ENCODE results near the gene DGKI.

Gene DGKI

DNA sequence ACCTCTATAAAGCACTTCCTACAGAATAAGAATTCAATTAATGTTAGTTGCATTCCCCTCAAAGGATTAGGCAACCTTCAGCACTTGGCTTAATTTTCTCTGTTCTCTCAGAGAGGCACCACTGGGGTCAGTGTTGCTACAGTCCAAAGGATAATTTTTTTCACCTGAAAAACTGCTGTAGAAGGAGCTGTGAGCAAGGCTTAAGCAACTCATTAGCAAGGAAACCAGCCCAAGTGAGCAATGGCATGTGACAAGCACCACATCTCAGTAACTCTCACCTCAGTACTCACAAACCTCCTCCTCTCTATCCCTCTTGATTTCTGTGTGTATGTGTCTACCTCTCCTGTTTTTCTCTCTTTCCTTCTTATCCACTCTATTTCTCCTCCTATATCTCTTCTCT is 55.9 kb downstream of the DGKI start:
- Histone ChIP-seq H3K4me3 (ENCODE audit: control insufficient read depth in 1 of 7, extremely low read depth in 1 of 7, insufficient read depth in 4 of 7, low read depth in 2 of 7, low read length in 6 of 7) (no peak overlapping the region), H3K4me1 (ENCODE audit: control extremely low read depth in 1 of 4, control insufficient read depth in 4 of 4, insufficient read depth in 4 of 4, low read length in 3 of 4) (no peaks in the 10 kb centered on the region), H3K27me3 (replicated peaks in 2 of 5; ENCODE audit: control insufficient read depth in 4 of 5, insufficient read depth in 5 of 5, low read length in 4 of 5) (no peaks in the 10 kb centered on the region), H3K27ac (ENCODE audit: insufficient read depth in 1 of 2, low read depth in 1 of 2, low read length in 2 of 2, poor library complexity in 1 of 2, severe bottlenecking in 2 of 2) (no peak overlapping the region), H3K9me3 (ENCODE audit: control extremely low read depth in 1 of 5, control insufficient read depth in 4 of 5, insufficient read depth in 2 of 5, low read depth in 1 of 5, low read length in 4 of 5) (peaks cover 0 to 5% (median 0%) of the 10 kb centered on the region in 5 experiments), H3K36me3 (ENCODE audit: control insufficient read depth in 4 of 4, insufficient read depth in 4 of 4, low read length in 3 of 4) (no peaks in the 10 kb centered on the region)
- CTCF ChIA-PET = no interaction called here
- no peak for DNase-seq
- POLR2A ChIA-PET = no interaction called here

GRCh38 chr7:137789215-137789882 is 57.4 kb downstream of the DGKI start:
- ChIA-PET CTCF (no interaction called here), POLR2A (no interaction called here)
- 100% methylated on average over 2 of the region's 4 CpGs for WGBS (ENCODE audit: insufficient coverage)
- no peaks in the 10 kb centered on the region for H3K36me3 ChIP-seq (ENCODE audit: control insufficient read depth in 4 of 4, insufficient read depth in 4 of 4, low read length in 3 of 4)
- peaks cover 0 to 2% (median 0%) of the 10 kb centered on the region in 5 experiments for H3K9me3 ChIP-seq (ENCODE audit: control extremely low read depth in 1 of 5, control insufficient read depth in 4 of 5, insufficient read depth in 2 of 5, low read depth in 1 of 5, low read length in 4 of 5)
- H3K4me3 ChIP-seq (ENCODE audit: control insufficient read depth in 1 of 7, extremely low read depth in 1 of 7, insufficient read depth in 4 of 7, low read depth in 2 of 7, low read length in 6 of 7) = no peak overlapping the region
- H3K4me1 ChIP-seq (ENCODE audit: control extremely low read depth in 1 of 4, control insufficient read depth in 4 of 4, insufficient read depth in 4 of 4, low read length in 3 of 4) = no peaks in the 10 kb centered on the region
- no peaks in the 10 kb centered on the region for H3K27me3 ChIP-seq (replicated peaks in 2 of 5; ENCODE audit: control insufficient read depth in 4 of 5, insufficient read depth in 5 of 5, low read length in 4 of 5)
- no peak overlapping the region for H3K27ac ChIP-seq (ENCODE audit: insufficient read depth in 1 of 2, low read depth in 1 of 2, low read length in 2 of 2, poor library complexity in 1 of 2, severe bottlenecking in 2 of 2)
- no peak for DNase-seq

- no peak overlapping the region for H3K4me3 ChIP-seq (ENCODE audit: control insufficient read depth in 1 of 7, extremely low read depth in 1 of 7, insufficient read depth in 4 of 7, low read depth in 2 of 7, low read length in 6 of 7)
- H3K9me3 ChIP-seq (ENCODE audit: control extremely low read depth in 1 of 5, control insufficient read depth in 4 of 5, insufficient read depth in 2 of 5, low read depth in 1 of 5, low read length in 4 of 5) = peaks cover 0 to 4% (median 0%) of the 10 kb centered on the region in 5 experiments
- H3K36me3 ChIP-seq (ENCODE audit: control insufficient read depth in 4 of 4, insufficient read depth in 4 of 4, low read length in 3 of 4) = no peaks in the 10 kb centered on the region
- H3K27ac ChIP-seq (ENCODE audit: insufficient read depth in 1 of 2, low read depth in 1 of 2, low read length in 2 of 2, poor library complexity in 1 of 2, severe bottlenecking in 2 of 2) = no peak overlapping the region
- no peaks in the 10 kb centered on the region for H3K4me1 ChIP-seq (ENCODE audit: control extremely low read depth in 1 of 4, control insufficient read depth in 4 of 4, insufficient read depth in 4 of 4, low read length in 3 of 4)
- DNase-seq = no peak
- ChIA-PET CTCF (no interaction called here), POLR2A (no interaction called here)
- no peaks in the 10 kb centered on the region for H3K27me3 ChIP-seq (replicated peaks in 2 of 5; ENCODE audit: control insufficient read depth in 4 of 5, insufficient read depth in 5 of 5, low read length in 4 of 5)
- WGBS (ENCODE audit: insufficient coverage) = 100% methylated on average over 1 of the region's 3 CpGs
These were observed 59.3 kb downstream of the DGKI start for GRCh38 chr7:137787301-137787976.

DNA sequence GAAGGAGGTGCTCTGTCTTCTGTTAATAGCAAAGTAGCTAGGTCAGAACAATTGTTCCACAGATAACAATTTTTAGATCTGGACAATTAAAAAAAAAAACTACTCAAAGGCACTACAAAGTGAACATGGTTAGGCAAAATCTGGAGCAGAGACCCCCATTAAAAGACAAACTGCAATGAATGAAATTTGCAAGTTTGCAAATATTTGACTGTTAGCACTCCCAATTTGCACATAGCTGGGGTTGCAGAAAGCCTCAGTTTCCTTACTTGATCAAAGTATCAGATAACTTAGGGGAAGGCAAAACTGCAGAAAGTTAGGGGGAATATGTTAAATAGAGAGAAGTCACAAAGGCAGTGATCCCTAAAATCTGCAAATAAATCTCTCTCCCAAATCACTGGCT is 68.3 kb downstream of the DGKI start:
- H3K36me3 ChIP-seq (ENCODE audit: control insufficient read depth in 4 of 4, insufficient read depth in 4 of 4, low read length in 3 of 4) = no peaks in the 10 kb centered on the region
- no peak overlapping the region for H3K27ac ChIP-seq (ENCODE audit: insufficient read depth in 1 of 2, low read depth in 1 of 2, low read length in 2 of 2, poor library complexity in 1 of 2, severe bottlenecking in 2 of 2)
- no peak overlapping the region for H3K4me3 ChIP-seq (ENCODE audit: control insufficient read depth in 1 of 7, extremely low read depth in 1 of 7, insufficient read depth in 4 of 7, low read depth in 2 of 7, low read length in 6 of 7)
- peaks cover 0 to 3% (median 2%) of the 10 kb centered on the region in 5 experiments for H3K9me3 ChIP-seq (ENCODE audit: control extremely low read depth in 1 of 5, control insufficient read depth in 4 of 5, insufficient read depth in 2 of 5, low read depth in 1 of 5, low read length in 4 of 5)
- no peaks in the 10 kb centered on the region for H3K4me1 ChIP-seq (ENCODE audit: control extremely low read depth in 1 of 4, control insufficient read depth in 4 of 4, insufficient read depth in 4 of 4, low read length in 3 of 4)
- CTCF ChIA-PET = no interaction called here
- POLR2A ChIA-PET = no interaction called here
- H3K27me3 ChIP-seq (replicated peaks in 2 of 5; ENCODE audit: control insufficient read depth in 4 of 5, insufficient read depth in 5 of 5, low read length in 4 of 5) = peaks cover 0 to 14% (median 0%) of the 10 kb centered on the region in 5 experiments
- DNase-seq = no peak

GRCh38 chr7:137774793-137775201 is 72.0 kb downstream of the DGKI start:
- ChIA-PET POLR2A (no interaction called here), CTCF (no interaction called here)
- H3K4me1 ChIP-seq (ENCODE audit: control extremely low read depth in 1 of 4, control insufficient read depth in 4 of 4, insufficient read depth in 4 of 4, low read length in 3 of 4) = no peaks in the 10 kb centered on the region
- H3K4me3 ChIP-seq (ENCODE audit: control insufficient read depth in 1 of 7, extremely low read depth in 1 of 7, insufficient read depth in 4 of 7, low read depth in 2 of 7, low read length in 6 of 7) = no peak overlapping the region
- WGBS (ENCODE audit: insufficient coverage) = 92% methylated on average over 4 of the region's 4 CpGs
- no peaks in the 10 kb centered on the region for H3K9me3 ChIP-seq (ENCODE audit: control extremely low read depth in 1 of 5, control insufficient read depth in 4 of 5, insufficient read depth in 2 of 5, low read depth in 1 of 5, low read length in 4 of 5)
- no peak overlapping the region for H3K27ac ChIP-seq (ENCODE audit: insufficient read depth in 1 of 2, low read depth in 1 of 2, low read length in 2 of 2, poor library complexity in 1 of 2, severe bottlenecking in 2 of 2)
- H3K27me3 ChIP-seq (replicated peaks in 2 of 5; ENCODE audit: control insufficient read depth in 4 of 5, insufficient read depth in 5 of 5, low read length in 4 of 5) = peaks cover 0 to 6% (median 0%) of the 10 kb centered on the region in 5 experiments
- H3K36me3 ChIP-seq (ENCODE audit: control insufficient read depth in 4 of 4, insufficient read depth in 4 of 4, low read length in 3 of 4) = no peaks in the 10 kb centered on the region
- DNase-seq = no peak

DNA sequence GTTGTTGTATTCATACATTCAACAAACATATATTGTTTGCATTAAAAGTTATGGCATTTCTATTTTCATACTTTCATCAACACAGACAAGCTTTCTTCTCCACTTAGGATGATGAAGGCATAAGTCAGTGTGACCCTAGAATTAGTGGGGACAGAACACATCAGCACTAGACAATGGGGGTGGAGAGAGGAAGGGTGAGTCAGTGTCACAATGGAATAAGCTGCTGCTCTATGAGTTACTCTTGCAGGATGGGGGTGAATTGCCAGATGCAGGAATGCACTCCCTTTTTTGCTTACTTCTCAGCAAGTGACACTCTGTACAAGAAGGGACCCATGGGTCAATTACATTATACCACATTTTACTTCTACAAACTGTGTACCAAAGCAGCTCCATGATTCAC is 74.0 kb downstream of the DGKI start:
- ChIA-PET POLR2A (no interaction called here), CTCF (no interaction called here)
- Histone ChIP-seq H3K27ac (ENCODE audit: insufficient read depth in 1 of 2, low read depth in 1 of 2, low read length in 2 of 2, poor library complexity in 1 of 2, severe bottlenecking in 2 of 2) (no peak overlapping the region), H3K27me3 (replicated peaks in 2 of 5; ENCODE audit: control insufficient read depth in 4 of 5, insufficient read depth in 5 of 5, low read length in 4 of 5) (no peaks in the 10 kb centered on the region), H3K36me3 (ENCODE audit: control insufficient read depth in 4 of 4, insufficient read depth in 4 of 4, low read length in 3 of 4) (no peaks in the 10 kb centered on the region), H3K9me3 (ENCODE audit: control extremely low read depth in 1 of 5, control insufficient read depth in 4 of 5, insufficient read depth in 2 of 5, low read depth in 1 of 5, low read length in 4 of 5) (no peaks in the 10 kb centered on the region), H3K4me3 (ENCODE audit: control insufficient read depth in 1 of 7, extremely low read depth in 1 of 7, insufficient read depth in 4 of 7, low read depth in 2 of 7, low read length in 6 of 7) (no peak overlapping the region), H3K4me1 (ENCODE audit: control extremely low read depth in 1 of 4, control insufficient read depth in 4 of 4, insufficient read depth in 4 of 4, low read length in 3 of 4) (no peaks in the 10 kb centered on the region)
- no peak for DNase-seq

DNA sequence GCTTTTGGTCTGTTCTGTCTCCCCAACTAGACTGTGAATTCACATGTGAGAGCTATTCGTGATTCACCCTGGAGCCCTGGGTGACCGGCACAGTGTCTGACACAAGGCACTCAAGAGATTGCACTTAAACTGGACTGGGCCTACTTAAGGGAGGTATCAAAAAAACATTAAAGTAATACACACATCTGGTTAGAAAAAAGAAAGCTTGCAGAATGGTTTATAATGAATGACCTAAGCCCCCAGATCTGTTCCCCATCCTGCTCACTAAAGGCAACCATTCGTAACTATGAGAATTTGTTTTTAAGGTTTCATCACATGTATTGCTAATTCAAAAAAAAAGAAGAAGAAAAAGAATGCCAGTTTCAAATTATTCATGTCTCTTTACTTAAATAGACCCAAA is 74.5 kb downstream of the DGKI start:
- no peak overlapping the region for H3K4me3 ChIP-seq (ENCODE audit: control insufficient read depth in 1 of 7, extremely low read depth in 1 of 7, insufficient read depth in 4 of 7, low read depth in 2 of 7, low read length in 6 of 7)
- H3K27me3 ChIP-seq (replicated peaks in 2 of 5; ENCODE audit: control insufficient read depth in 4 of 5, insufficient read depth in 5 of 5, low read length in 4 of 5) = no peaks in the 10 kb centered on the region
- H3K27ac ChIP-seq (ENCODE audit: insufficient read depth in 1 of 2, low read depth in 1 of 2, low read length in 2 of 2, poor library complexity in 1 of 2, severe bottlenecking in 2 of 2) = no peak overlapping the region
- POLR2A ChIA-PET = no interaction called here
- no peaks in the 10 kb centered on the region for H3K4me1 ChIP-seq (ENCODE audit: control extremely low read depth in 1 of 4, control insufficient read depth in 4 of 4, insufficient read depth in 4 of 4, low read length in 3 of 4)
- 100% methylated on average over 1 of the region's 3 CpGs for WGBS (ENCODE audit: insufficient coverage)
- CTCF ChIA-PET = no interaction called here
- H3K36me3 ChIP-seq (ENCODE audit: control insufficient read depth in 4 of 4, insufficient read depth in 4 of 4, low read length in 3 of 4) = no peaks in the 10 kb centered on the region
- no peak for DNase-seq
- H3K9me3 ChIP-seq (ENCODE audit: control extremely low read depth in 1 of 5, control insufficient read depth in 4 of 5, insufficient read depth in 2 of 5, low read depth in 1 of 5, low read length in 4 of 5) = no peaks in the 10 kb centered on the region

Measured in common myeloid progenitor, CD34-positive (primary cell).